ENCODE data around the gene LRP11. TPM values are rescaled to one million over a fixed set of nuclear protein-coding genes. Genes with fewer than 3 reads are reported as not detected.

Gene LRP11
- total and polyA plus RNA-seq, 9 of the 15 experiments (the other 6 are each of a cell fraction or from before 2014, with no cell fraction given) = 0.51 to 3.5 (median 2.4) TPM

DNA sequence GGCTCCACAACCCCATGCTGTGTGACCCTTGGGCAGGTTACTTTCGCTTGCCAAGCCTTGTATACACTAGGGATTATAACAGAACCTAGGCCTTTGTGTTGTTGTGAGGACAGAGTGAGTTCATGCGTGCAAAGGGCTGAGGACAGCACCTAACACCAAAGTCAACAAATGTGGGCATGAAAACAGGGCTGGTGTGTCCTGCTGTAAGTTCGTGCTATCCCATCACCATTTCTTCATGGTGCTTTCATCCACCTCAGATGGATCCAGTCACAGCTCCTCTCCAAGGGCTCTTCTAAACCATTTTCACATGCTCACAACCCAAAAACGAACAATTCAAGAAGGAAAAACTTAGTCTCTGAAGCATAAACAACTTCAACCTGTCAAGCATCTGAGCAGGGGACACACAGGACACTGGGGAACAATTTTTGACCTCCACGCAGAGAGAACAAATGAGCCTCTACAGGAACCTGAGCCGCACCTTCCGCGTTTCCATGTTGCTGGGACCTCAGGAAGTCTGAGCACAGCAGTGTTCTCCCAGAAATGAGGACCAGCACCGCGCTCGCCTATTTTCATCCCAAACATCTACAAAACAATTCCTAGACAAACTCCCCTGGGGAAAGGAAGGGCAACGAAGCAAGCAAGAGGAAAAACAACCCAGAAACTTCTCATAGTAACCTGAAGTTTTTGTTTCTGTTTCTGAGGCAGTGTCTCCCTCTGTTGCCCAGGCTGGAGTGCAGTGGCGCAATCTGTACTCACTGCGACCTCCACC, 3.1 kb downstream of the LRP11 start:
- H3K4me2 ChIP-seq (ENCODE audit: insufficient read depth, low read length) = no peak overlapping the region
- ChIA-PET POLR2A (interaction anchor here (0.6 to 1.4 kb wide), 3 partner anchors 10 to 28 kb away, joined by 3 read pairs; no protein-coding TSS in a partner anchor), CTCF (ENCODE audit: low intra/inter-chr PET ratio) (no interaction called here)
- H3K9ac ChIP-seq (ENCODE audit: insufficient read depth in 1 of 2, low read depth in 2 of 2, low read length in 2 of 2) = peak overlapping the region in 1 of 2 experiments; percentile 17; a peak in 1 of 4 replicates
- no peaks in the 10 kb centered on the region for H3K36me3 ChIP-seq (ENCODE audit: control insufficient read depth, insufficient read depth, low read length)
- H3K4me1 ChIP-seq (replicated peaks in 1 of 2; ENCODE audit: control insufficient read depth in 2 of 2, insufficient read depth in 2 of 2, low read length in 2 of 2) = peaks cover 16 to 21% of the 10 kb centered on the region in 2 experiments; a peak in 4 of 5 replicates
- no peaks in the 10 kb centered on the region for H3K9me3 ChIP-seq (replicated peaks; ENCODE audit: control insufficient read depth, insufficient read depth, low read depth, low read length)
- ATAC-seq (no peak), DNase-seq (ENCODE audit: extremely low read depth in 1 of 4, low spot score in 3 of 4) (no peak), FAIRE-seq (no peak)
- BruUV-seq (replicated peaks) = no TSS peak
- no peaks in the 10 kb centered on the region for H3K79me2 ChIP-seq (ENCODE audit: control insufficient read depth, insufficient read depth, low read length)
- in situ Hi-C loops (cut with MboI) = no loop called here
- H3K4me3 ChIP-seq = no peak overlapping the region
- 0 out of 2 replicates have a peak, but pooled peaks cover 3% of the 10 kb centered on the region for H4K20me1 ChIP-seq (replicated peaks; ENCODE audit: control insufficient read depth, insufficient read depth, low read length)
- no peak overlapping the region for H3K27ac ChIP-seq (ENCODE audit: extremely low read depth, low read depth, low read length)
- no peaks in the 10 kb centered on the region for H3K9me1 ChIP-seq (ENCODE audit: control insufficient read depth, insufficient read depth, low read length)
- no peak overlapping the region for H2AFZ ChIP-seq (ENCODE audit: low read depth, low read length)
- WGBS (ENCODE audit: insufficient coverage, low coverage, missing lambda C conversion rate) = 48% methylated on average over 14 of the region's 14 CpGs
- H3K27me3 ChIP-seq (ENCODE audit: control insufficient read depth in 2 of 2, insufficient read depth in 2 of 2, low read length in 2 of 2) = peaks cover 0 to 13% of the 10 kb centered on the region in 2 experiments; a peak in 3 of 5 replicates
- intact Hi-C loops (cut with micrococcal nuclease) = loop anchor here (10.0 kb wide), 1 partner anchor 296 kb away; the partner anchor contains the start of gene GINM1
- TF ChIP-seq ZNF121 (CRISPR knock-in tag; conservative IDR thresholded peaks at IDR 0.05) (0 out of 2 replicates have a peak, but pooled peaks have one; percentile 10), ILF3 (IDR thresholded peaks at IDR 0.05; ENCODE audit: borderline replicate concordance) (no peak), ZNF324 (CRISPR knock-in tag; IDR thresholded peaks at IDR 0.05) (no peak), FOXK2 (conservative IDR thresholded peaks at IDR 0.05 in 1 of 2, IDR thresholded peaks at IDR 0.05 in 1 of 2; ENCODE audit: low read depth in 2 of 2) (no peak), ZNF79 (CRISPR knock-in tag; IDR thresholded peaks at IDR 0.05; ENCODE audit: low read depth) (no peak), CEBPG (CRISPR knock-in tag; IDR thresholded peaks at IDR 0.05) (peak; percentile 43; the same call in 1 of the 2 replicates), CEBPG (tag; conservative IDR thresholded peaks at IDR 0.05 in 1 of 2, IDR thresholded peaks at IDR 0.05 in 1 of 2) (no peak), CCNT2 (IDR thresholded peaks at IDR 0.05; ENCODE audit: borderline replicate concordance, extremely low read depth, insufficient read length, low read depth, low read length) (no peak)
- TF ChIP-seq, protein P1, sequence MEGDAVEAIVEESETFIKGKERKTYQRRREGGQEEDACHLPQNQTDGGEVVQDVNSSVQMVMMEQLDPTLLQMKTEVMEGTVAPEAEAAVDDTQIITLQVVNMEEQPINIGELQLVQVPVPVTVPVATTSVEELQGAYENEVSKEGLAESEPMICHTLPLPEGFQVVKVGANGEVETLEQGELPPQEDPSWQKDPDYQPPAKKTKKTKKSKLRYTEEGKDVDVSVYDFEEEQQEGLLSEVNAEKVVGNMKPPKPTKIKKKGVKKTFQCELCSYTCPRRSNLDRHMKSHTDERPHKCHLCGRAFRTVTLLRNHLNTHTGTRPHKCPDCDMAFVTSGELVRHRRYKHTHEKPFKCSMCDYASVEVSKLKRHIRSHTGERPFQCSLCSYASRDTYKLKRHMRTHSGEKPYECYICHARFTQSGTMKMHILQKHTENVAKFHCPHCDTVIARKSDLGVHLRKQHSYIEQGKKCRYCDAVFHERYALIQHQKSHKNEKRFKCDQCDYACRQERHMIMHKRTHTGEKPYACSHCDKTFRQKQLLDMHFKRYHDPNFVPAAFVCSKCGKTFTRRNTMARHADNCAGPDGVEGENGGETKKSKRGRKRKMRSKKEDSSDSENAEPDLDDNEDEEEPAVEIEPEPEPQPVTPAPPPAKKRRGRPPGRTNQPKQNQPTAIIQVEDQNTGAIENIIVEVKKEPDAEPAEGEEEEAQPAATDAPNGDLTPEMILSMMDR (IDR thresholded peaks at IDR 0.05 in 2 of 3, conservative IDR thresholded peaks at IDR 0.05 in 1 of 3; ENCODE audit: insufficient read depth in 2 of 3, low read depth in 1 of 3, low read length in 3 of 3) = peak; percentile 14 to 27 (median 20); a peak in 2 of 6 replicates
- TF ChIP-seq, protein P2, sequence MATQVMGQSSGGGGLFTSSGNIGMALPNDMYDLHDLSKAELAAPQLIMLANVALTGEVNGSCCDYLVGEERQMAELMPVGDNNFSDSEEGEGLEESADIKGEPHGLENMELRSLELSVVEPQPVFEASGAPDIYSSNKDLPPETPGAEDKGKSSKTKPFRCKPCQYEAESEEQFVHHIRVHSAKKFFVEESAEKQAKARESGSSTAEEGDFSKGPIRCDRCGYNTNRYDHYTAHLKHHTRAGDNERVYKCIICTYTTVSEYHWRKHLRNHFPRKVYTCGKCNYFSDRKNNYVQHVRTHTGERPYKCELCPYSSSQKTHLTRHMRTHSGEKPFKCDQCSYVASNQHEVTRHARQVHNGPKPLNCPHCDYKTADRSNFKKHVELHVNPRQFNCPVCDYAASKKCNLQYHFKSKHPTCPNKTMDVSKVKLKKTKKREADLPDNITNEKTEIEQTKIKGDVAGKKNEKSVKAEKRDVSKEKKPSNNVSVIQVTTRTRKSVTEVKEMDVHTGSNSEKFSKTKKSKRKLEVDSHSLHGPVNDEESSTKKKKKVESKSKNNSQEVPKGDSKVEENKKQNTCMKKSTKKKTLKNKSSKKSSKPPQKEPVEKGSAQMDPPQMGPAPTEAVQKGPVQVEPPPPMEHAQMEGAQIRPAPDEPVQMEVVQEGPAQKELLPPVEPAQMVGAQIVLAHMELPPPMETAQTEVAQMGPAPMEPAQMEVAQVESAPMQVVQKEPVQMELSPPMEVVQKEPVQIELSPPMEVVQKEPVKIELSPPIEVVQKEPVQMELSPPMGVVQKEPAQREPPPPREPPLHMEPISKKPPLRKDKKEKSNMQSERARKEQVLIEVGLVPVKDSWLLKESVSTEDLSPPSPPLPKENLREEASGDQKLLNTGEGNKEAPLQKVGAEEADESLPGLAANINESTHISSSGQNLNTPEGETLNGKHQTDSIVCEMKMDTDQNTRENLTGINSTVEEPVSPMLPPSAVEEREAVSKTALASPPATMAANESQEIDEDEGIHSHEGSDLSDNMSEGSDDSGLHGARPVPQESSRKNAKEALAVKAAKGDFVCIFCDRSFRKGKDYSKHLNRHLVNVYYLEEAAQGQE (IDR thresholded peaks at IDR 0.05; ENCODE audit: borderline replicate concordance) = peak; percentile 27; the same call in 1 of the 2 replicates
- TF ChIP-seq, protein P2 (CRISPR knock-in tag; IDR thresholded peaks at IDR 0.05; ENCODE audit: low read depth) = no peak
